Parathyroid adenoma (tissue), 2 donors: ENCODE measurements around the gene RIC1.

Source experiments
- H2AFZ ChIP-seq: fragments of 300-600 bp; sonication (generic); one replicate; pipeline ENCODE4 v1.7.0; 2017; ENCODE audit warnings: antibody characterized with exemption, mild to moderate bottlenecking
- H3K27ac ChIP-seq: fragments of 300-600 bp; sonication (generic); one replicate; pipeline ENCODE4 v1.7.0; 2017
- H3K27me3 ChIP-seq: fragments of 300-600 bp; sonication (generic); one replicate; pipeline ENCODE4 v1.7.0; 2017; ENCODE audit warnings: low read length; ENCODE audit not compliant: control insufficient read depth, insufficient read depth
- H3K36me3 ChIP-seq: fragments of 300-600 bp; sonication (generic); one replicate; pipeline ENCODE4 v1.7.0; 2017; ENCODE audit warnings: low read length; ENCODE audit not compliant: control insufficient read depth, insufficient read depth
- H3K4me1 ChIP-seq: fragments of 300-600 bp; sonication (generic); one replicate; pipeline ENCODE4 v1.7.0; 2017; ENCODE audit warnings: control low read depth
- H3K4me2 ChIP-seq: fragments of 300-600 bp; sonication (generic); one replicate; pipeline ENCODE4 v1.7.0; 2017; ENCODE audit warnings: low read length
- H3K4me3 ChIP-seq: fragments of 300-600 bp; sonication (generic); one replicate; pipeline ENCODE4 v1.7.0; 2017; ENCODE audit warnings: low read depth, low read length
- H3K79me2 ChIP-seq: fragments of 300-600 bp; sonication (generic); one replicate; pipeline ENCODE4 v1.7.0; 2017; ENCODE audit warnings: control low read depth
- H3K9ac ChIP-seq: fragments of 300-600 bp; sonication (generic); one replicate; pipeline ENCODE4 v1.7.0; 2017; ENCODE audit warnings: mild to moderate bottlenecking
- H3K9me3 ChIP-seq: fragments of 300-600 bp; sonication (generic); one replicate; pipeline ENCODE4 v1.7.0; 2017; ENCODE audit warnings: low read length; ENCODE audit not compliant: control insufficient read depth
- CTCF ChIP-seq: fragments of 300-600 bp; sonication (generic); IDR thresholded peaks from one replicate; pipeline ENCODE4 v1.7.0; 2017; ENCODE audit warnings: antibody characterized with exemption, mild to moderate bottlenecking
- donor health status: primary hyperparathyroidism.

RIC1 gene

GRCh38 chr9:5815461-5815860 is 186.6 kb downstream of the RIC1 start:
- Histone ChIP-seq H3K79me2 (no peaks in the 10 kb centered on the region), H3K9me3 (no peaks in the 10 kb centered on the region), H3K27ac (no peak overlapping the region), H2AFZ (no peak overlapping the region), H3K4me2 (no peak overlapping the region), H3K36me3 (peaks cover 2% of the 10 kb centered on the region), H3K4me1 (peaks cover 7% of the 10 kb centered on the region), H3K9ac (no peak overlapping the region), H3K27me3 (no peaks in the 10 kb centered on the region), H3K4me3 (no peak overlapping the region)
- no peak for TF ChIP-seq CTCF

- Histone ChIP-seq H3K27ac (peak overlapping the region; percentile 76), H3K9ac (no peak overlapping the region), H3K79me2 (no peaks in the 10 kb centered on the region), H2AFZ (no peak overlapping the region), H3K4me1 (peaks cover 7% of the 10 kb centered on the region), H3K27me3 (no peaks in the 10 kb centered on the region), H3K4me3 (peak overlapping the region; percentile 4), H3K36me3 (peaks cover 2% of the 10 kb centered on the region), H3K4me2 (peak overlapping the region; percentile 43), H3K9me3 (no peaks in the 10 kb centered on the region)
- no peak for TF ChIP-seq CTCF
Observed at GRCh38 chr9:5817862-5818261, 189.0 kb downstream of the RIC1 start.

- no peak overlapping the region for H3K4me3 ChIP-seq
- H3K27me3 ChIP-seq: no peaks in the 10 kb centered on the region
- no peak overlapping the region for H3K9ac ChIP-seq
- H3K4me2 ChIP-seq: peak overlapping the region; percentile 43
- H3K9me3 ChIP-seq: no peaks in the 10 kb centered on the region
- H3K27ac ChIP-seq: peak overlapping the region; percentile 76
- TF ChIP-seq CTCF: no peak
- peaks cover 2% of the 10 kb centered on the region for H3K36me3 ChIP-seq
- H3K79me2 ChIP-seq: no peaks in the 10 kb centered on the region
- H3K4me1 ChIP-seq: peaks cover 7% of the 10 kb centered on the region
- no peak overlapping the region for H2AFZ ChIP-seq
Observed at GRCh38 chr9:5818424-5819142, 189.7 kb downstream of the RIC1 start.

- Histone ChIP-seq H3K4me1 (peaks cover 7% of the 10 kb centered on the region), H3K9ac (no peak overlapping the region), H2AFZ (no peak overlapping the region), H3K9me3 (no peaks in the 10 kb centered on the region), H3K79me2 (no peaks in the 10 kb centered on the region), H3K4me2 (no peak overlapping the region), H3K36me3 (peaks cover 2% of the 10 kb centered on the region), H3K27me3 (no peaks in the 10 kb centered on the region), H3K4me3 (no peak overlapping the region), H3K27ac (peak overlapping the region; percentile 76)
- TF ChIP-seq CTCF: no peak
Observed at GRCh38 chr9:5819174-5819573, 190.3 kb downstream of the RIC1 start.

GRCh38 chr9:5820425-5820824 is 191.5 kb downstream of the RIC1 start:
- no peak overlapping the region for H2AFZ ChIP-seq
- H3K27me3 ChIP-seq: no peaks in the 10 kb centered on the region
- peak overlapping the region; percentile 25 for H3K27ac ChIP-seq
- H3K9ac ChIP-seq: no peak overlapping the region
- peaks cover 7% of the 10 kb centered on the region for H3K4me1 ChIP-seq
- H3K4me3 ChIP-seq: no peak overlapping the region
- H3K79me2 ChIP-seq: no peaks in the 10 kb centered on the region
- H3K4me2 ChIP-seq: no peak overlapping the region
- H3K9me3 ChIP-seq: no peaks in the 10 kb centered on the region
- H3K36me3 ChIP-seq: peaks cover 2% of the 10 kb centered on the region
- no peak for TF ChIP-seq CTCF
